Esophagus squamous epithelium (tissue), 5 donors: ENCODE results near the gene DIPK2A. TPM values are rescaled to one million over a fixed set of nuclear protein-coding genes. Genes with fewer than 3 reads are reported as not detected.

ENCODE experiments used
- DNase-seq: peaks from one replicate; lab custom pipeline; 2025; lab: John Stamatoyannopoulos, UW
- H3K27ac ChIP-seq, 4 donors: fragments of 200-600 bp; sonication (generic); one replicate each; pipeline ENCODE4 v1.5.1; 2016 to 2019; ENCODE audit warnings: mild to moderate bottlenecking in 1 of 4
- H3K27me3 ChIP-seq, 4 donors: fragments of 200-600 bp; sonication (generic); 1 replicate in 3 of 4; 2 replicates in 1 of 4; pipeline versions ENCODE4 v1.5.1 to v1.6.0; 2017 to 2021; ENCODE audit warnings: antibody characterized with exemption in 1 of 4
- H3K36me3 ChIP-seq, 3 donors: fragments of 200-600 bp; sonication (generic); one replicate each; pipeline ENCODE4 v1.5.1; 2016 to 2019
- H3K4me1 ChIP-seq, 3 donors: fragments of 200-600 bp; sonication (generic); one replicate each; pipeline ENCODE4 v1.5.1; 2017 to 2019
- H3K4me3 ChIP-seq, 4 donors: fragments of 200-600 bp; sonication (generic); 1 replicate in 3 of 4; 2 replicates in 1 of 4; pipeline ENCODE4 v1.5.1; 2016 to 2019; ENCODE audit warnings: mild to moderate bottlenecking in 2 of 4, moderate library complexity in 1 of 4
- H3K9me3 ChIP-seq, 3 donors: fragments of 200-600 bp; sonication (generic); one replicate each; pipeline ENCODE4 v1.5.1; 2016 to 2019
- POLR2A ChIP-seq, 4 donors: fragments of 450-650 bp; IDR thresholded peaks; one replicate each; pipeline ENCODE4 v1.6.1; 2017; ENCODE audit warnings: antibody characterized with exemption in 4 of 4, mild to moderate bottlenecking in 4 of 4, moderate library complexity in 3 of 4
- WGBS, 2 donors: methylation state at CpG; one replicate each; pipeline ENCODE4 v1.1.5; 2018; 5-methylcytosine and 5-hydroxymethylcytosine counted together
- intact Hi-C: fragments of 100-400 bp; cut with DNase I; formaldehyde crosslinking; loops from one replicate; pipeline ENCODE4 v1.15.0; 2022
- total RNA-seq, 4 donors: library from RNA; depleted of rRNA; stranded (reverse); fragments of >200 nt; gene quantifications; one replicate each; pipeline ENCODE4 v1.1.0, GENCODE V29; 2016
- TF ChIP-seq, protein P1 (sequence below), 6 experiments: fragments of 450-650 bp in 4 of 6; fragments of 200-600 bp in 2 of 6; sonication (generic) in 2 of 6; IDR thresholded peaks; one replicate each; pipeline ENCODE4 v1.5.1; 2016 to 2019; ENCODE audit warnings: antibody characterized with exemption in 6 of 6, mild to moderate bottlenecking in 4 of 6, moderate library complexity in 4 of 6
- donor health status: DM: yes; HTN: yes; CAD: no.

DIPK2A gene
- total RNA-seq, 4 donors from 2014 or later: 31.7 to 40.1 (median 36.1) TPM

DNA sequence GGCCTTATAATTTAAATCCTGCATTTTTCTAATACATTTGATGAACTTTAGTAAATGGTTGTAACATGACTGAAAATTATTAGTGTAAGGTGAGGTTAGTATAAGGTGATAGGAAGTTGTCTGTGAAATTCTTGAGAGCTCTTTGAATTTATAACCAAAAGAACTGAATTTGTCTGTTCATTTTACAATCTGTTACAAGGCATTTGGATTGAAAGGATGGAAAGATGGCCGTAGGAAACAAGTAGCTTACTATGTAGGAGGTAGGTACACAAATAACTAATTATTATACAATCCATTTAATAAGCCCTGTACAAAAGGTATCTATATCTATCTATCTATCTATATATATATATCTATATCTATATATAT lies 6.6 kb downstream of the DIPK2A start:
- Histone ChIP-seq H3K4me3 (no peak overlapping the region), H3K27me3 (no peaks in the 10 kb centered on the region), H3K4me1 (peaks cover 16 to 68% (median 18%) of the 10 kb centered on the region in 3 donors), H3K36me3 (peaks cover 0 to 7% (median 0%) of the 10 kb centered on the region in 3 donors), H3K27ac (peak overlapping the region in 2 of 4 donors; percentile 98 to 99), H3K9me3 (no peaks in the 10 kb centered on the region)
- no peak for DNase-seq
- 66 to 87% methylated on average over 1 of the region's 1 CpG for WGBS, 2 donors
- TF ChIP-seq, protein P1, sequence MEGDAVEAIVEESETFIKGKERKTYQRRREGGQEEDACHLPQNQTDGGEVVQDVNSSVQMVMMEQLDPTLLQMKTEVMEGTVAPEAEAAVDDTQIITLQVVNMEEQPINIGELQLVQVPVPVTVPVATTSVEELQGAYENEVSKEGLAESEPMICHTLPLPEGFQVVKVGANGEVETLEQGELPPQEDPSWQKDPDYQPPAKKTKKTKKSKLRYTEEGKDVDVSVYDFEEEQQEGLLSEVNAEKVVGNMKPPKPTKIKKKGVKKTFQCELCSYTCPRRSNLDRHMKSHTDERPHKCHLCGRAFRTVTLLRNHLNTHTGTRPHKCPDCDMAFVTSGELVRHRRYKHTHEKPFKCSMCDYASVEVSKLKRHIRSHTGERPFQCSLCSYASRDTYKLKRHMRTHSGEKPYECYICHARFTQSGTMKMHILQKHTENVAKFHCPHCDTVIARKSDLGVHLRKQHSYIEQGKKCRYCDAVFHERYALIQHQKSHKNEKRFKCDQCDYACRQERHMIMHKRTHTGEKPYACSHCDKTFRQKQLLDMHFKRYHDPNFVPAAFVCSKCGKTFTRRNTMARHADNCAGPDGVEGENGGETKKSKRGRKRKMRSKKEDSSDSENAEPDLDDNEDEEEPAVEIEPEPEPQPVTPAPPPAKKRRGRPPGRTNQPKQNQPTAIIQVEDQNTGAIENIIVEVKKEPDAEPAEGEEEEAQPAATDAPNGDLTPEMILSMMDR (IDR thresholded peaks at IDR 0.05): no peak
- TF ChIP-seq POLR2A (IDR thresholded peaks at IDR 0.05): no peak
- intact Hi-C loops: no loop called here

DNA sequence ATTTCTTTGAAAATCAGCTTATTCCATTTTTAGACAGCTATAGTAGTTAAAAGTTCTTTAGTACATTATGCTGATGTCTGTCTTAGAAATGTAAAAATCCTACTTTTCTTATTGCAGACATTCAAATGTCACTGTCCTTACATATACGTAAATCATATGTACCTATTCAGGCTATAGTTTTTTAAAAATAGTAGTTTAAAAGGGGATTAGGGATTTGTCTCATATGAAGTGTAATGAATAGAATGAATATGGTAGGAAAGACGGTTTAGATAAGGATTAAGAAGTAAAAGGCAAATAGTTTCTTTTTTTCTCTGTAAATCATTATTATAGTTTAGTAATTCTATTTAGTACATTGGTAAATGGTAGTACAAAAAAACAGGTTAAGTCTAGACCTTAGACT lies 7.4 kb downstream of the DIPK2A start:
- no peak for TF ChIP-seq POLR2A (IDR thresholded peaks at IDR 0.05)
- TF ChIP-seq, protein P1 (IDR thresholded peaks at IDR 0.05): no peak

DNA sequence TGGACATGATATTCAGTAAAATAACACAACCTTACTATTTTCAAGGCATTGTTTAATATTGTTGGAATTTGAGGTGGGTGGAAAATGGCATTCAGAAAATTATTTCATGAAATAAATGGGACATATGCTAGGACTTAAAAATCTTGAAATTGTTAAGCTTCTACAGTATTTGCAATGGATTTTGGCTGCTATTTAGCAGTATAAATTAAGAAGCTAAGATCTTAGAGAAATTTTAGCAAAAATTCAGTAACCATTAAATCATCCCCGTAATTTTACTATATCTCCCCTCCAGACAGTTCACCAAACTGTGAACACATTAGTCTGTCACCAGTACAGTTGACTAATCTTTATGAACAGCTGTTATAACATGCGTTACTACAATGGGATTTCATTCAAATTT lies 8.2 kb downstream of the DIPK2A start:
- Histone ChIP-seq H3K36me3 (peaks cover 0 to 7% (median 0%) of the 10 kb centered on the region in 3 donors), H3K9me3 (no peaks in the 10 kb centered on the region), H3K27ac (no peak overlapping the region), H3K27me3 (no peaks in the 10 kb centered on the region), H3K4me1 (peaks cover 12 to 57% (median 16%) of the 10 kb centered on the region in 3 donors), H3K4me3 (no peak overlapping the region)
- intact Hi-C loops: no loop called here
- TF ChIP-seq POLR2A (IDR thresholded peaks at IDR 0.05): no peak
- no peak for DNase-seq
- WGBS, 2 donors: 78 to 84% methylated on average over 2 of the region's 2 CpGs

More for the DNA sequence above, 7.4 kb downstream of the DIPK2A start:
- Histone ChIP-seq H3K4me3 (no peak overlapping the region), H3K36me3 (peaks cover 0 to 7% (median 0%) of the 10 kb centered on the region in 3 donors), H3K4me1 (peaks cover 16 to 64% (median 18%) of the 10 kb centered on the region in 3 donors), H3K27ac (no peak overlapping the region), H3K27me3 (no peaks in the 10 kb centered on the region), H3K9me3 (no peaks in the 10 kb centered on the region)
- no peak for DNase-seq
- WGBS, 2 donors: 52 to 79% methylated on average over 2 of the region's 2 CpGs
- intact Hi-C loops: no loop called here

DNA sequence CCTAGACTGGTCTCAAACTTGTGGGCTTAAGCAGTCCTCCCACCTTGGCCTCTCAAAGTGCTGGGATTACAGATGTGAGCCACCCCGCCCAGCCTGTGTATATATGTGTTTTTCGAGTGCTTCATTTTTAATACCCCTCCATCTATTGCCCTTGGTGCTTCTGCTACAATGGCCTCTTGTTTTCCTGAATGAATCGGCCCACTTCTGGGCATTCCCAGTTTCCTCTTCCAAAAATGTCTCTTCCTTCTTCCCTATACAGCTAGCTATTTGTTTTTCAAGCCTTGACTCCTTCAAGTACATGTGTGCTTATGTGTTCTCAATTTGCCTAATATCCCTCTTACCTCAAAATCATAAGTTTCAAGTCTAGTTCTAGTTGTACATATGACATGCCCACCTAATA lies 16.7 kb downstream of the DIPK2A start:
- no peak overlapping the region for H3K4me3 ChIP-seq
- H3K27me3 ChIP-seq: no peaks in the 10 kb centered on the region
- H3K27ac ChIP-seq: no peak overlapping the region
- intact Hi-C loops: no loop called here
- H3K9me3 ChIP-seq: no peaks in the 10 kb centered on the region
- no peak for TF ChIP-seq POLR2A (IDR thresholded peaks at IDR 0.05)
- TF ChIP-seq, protein P1 (IDR thresholded peaks at IDR 0.05): no peak
- WGBS, 2 donors: 88 to 92% methylated on average over 3 of the region's 3 CpGs
- peaks cover 0 to 53% (median 0%) of the 10 kb centered on the region in 3 donors for H3K36me3 ChIP-seq
- H3K4me1 ChIP-seq: no peaks in the 10 kb centered on the region
- no peak for DNase-seq

DNA sequence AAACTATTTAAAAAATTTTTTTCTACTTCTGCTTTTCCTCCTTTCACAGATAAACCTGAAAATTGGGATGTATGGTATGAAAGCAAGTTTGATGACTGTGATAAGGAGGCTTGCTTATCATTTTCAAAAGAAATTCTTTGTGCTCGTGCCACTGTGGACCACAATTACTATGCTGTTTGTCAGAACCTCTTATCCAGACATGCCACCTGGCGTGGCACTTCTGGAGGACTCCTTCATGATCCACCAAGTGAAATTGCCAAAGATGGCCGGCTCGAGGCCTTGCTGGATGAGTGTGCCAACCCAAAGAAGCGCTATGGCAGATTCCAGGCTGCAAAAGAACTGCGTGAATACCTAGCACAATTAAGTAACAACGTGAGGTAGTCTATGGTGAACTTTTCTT lies 17.8 kb downstream of the DIPK2A start:
- TF ChIP-seq, protein P1 (IDR thresholded peaks at IDR 0.05): no peak
- TF ChIP-seq POLR2A (IDR thresholded peaks at IDR 0.05): no peak
- no peaks in the 10 kb centered on the region for H3K9me3 ChIP-seq
- no peaks in the 10 kb centered on the region for H3K27me3 ChIP-seq
- H3K4me1 ChIP-seq: no peaks in the 10 kb centered on the region
- WGBS, 2 donors: 93 to 95% methylated on average over 7 of the region's 7 CpGs
- H3K27ac ChIP-seq: no peak overlapping the region
- intact Hi-C loops: no loop called here
- peaks cover 0 to 58% (median 0%) of the 10 kb centered on the region in 3 donors for H3K36me3 ChIP-seq
- no peak for DNase-seq
- H3K4me3 ChIP-seq: no peak overlapping the region

DNA sequence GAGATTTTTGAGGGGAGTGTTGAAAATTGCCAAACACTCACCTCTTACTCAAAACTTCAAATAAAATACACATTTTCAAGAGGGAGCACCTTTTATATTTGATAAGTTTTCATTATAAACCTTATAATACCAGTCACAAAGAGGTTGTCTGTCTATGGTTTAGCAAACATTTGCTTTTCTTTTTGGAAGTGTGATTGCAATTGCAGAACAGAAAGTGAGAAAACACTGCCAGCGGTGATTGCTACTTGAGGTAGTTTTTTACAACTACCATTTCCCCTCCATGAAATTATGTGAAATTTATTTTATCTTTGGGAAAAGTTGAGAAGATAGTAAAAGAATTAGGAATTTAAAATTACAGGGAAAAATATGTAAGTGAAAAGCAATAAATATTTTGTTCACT lies 20.1 kb downstream of the DIPK2A start:
- no peak for DNase-seq
- no peak overlapping the region for H3K4me3 ChIP-seq
- H3K27me3 ChIP-seq: no peaks in the 10 kb centered on the region
- H3K9me3 ChIP-seq: no peaks in the 10 kb centered on the region
- WGBS, 2 donors: 83 to 84% methylated on average over 1 of the region's 1 CpG
- H3K4me1 ChIP-seq: no peaks in the 10 kb centered on the region
- H3K36me3 ChIP-seq: peaks cover 0 to 52% (median 0%) of the 10 kb centered on the region in 3 donors
- H3K27ac ChIP-seq: no peak overlapping the region
- intact Hi-C loops: no loop called here
- TF ChIP-seq, protein P1 (IDR thresholded peaks at IDR 0.05): no peak
- no peak for TF ChIP-seq POLR2A (IDR thresholded peaks at IDR 0.05)
